Bronchial smooth muscle cell (primary cell): ENCODE data around the gene ADSS2. TPM values are rescaled to one million over a fixed set of nuclear protein-coding genes. Genes with fewer than 3 reads are reported as not detected.

Experiments
- total RNA-seq: library from RNA; depleted of rRNA; stranded (reverse); fragments of >200 nt; gene quantifications from 2 replicates; pipeline ENCODE4 v1.2.1, GENCODE V29; 2014

The ADSS2 gene
- 20.3 and 34.8 TPM in 2 replicates for total RNA-seq

GRCh38 chr1:244451539-244451950 lies at the start of gene ADSS2:
ADSS2 (minus strand) TSS chr1:244451909; CDS start chr1:244451817, 92 bp downstream.

GRCh38 chr1:244461245-244462071 lies 9.7 kb upstream of the ADSS2 start, which contains the start of gene CATSPERE:
CATSPERE (plus strand) TSS chr1:244461273; CDS start chr1:244461430, 157 bp downstream.

Other genes with a start within 250 kb of the ADSS2 start
- 0.77 and 1.1 TPM in 2 replicates for gene CATSPERE, start 9.4 kb upstream of the ADSS2 start, total RNA-seq
- gene DESI2, start 201.2 kb upstream of the ADSS2 start, total RNA-seq = 24.3 and 27.7 TPM in 2 replicates